A673 (cell line): ENCODE measurements around the gene PLA2G2A. TPM values are rescaled to one million over a fixed set of nuclear protein-coding genes. Genes with fewer than 3 reads are reported as not detected.

Experiments used
- total RNA-seq: library from RNA; stranded (reverse); gene quantifications from 2 replicates; pipeline ENCODE4 v1.2.3, GENCODE V29; 2021

The PLA2G2A gene
- total RNA-seq, 1 experiment from 2014 or later: not detected

Other genes starting within 250 kb of the PLA2G2A start
- 4.3 and 6.3 TPM in 2 replicates for gene TMCO4, start 179.7 kb downstream of the PLA2G2A start, total RNA-seq
- not detected in 2 replicates for gene RNF186, start 164.3 kb downstream of the PLA2G2A start, total RNA-seq
- 32.8 and 33.9 TPM in 2 replicates for gene OTUD3, start 97.2 kb downstream of the PLA2G2A start, total RNA-seq
- not detected in 2 replicates for gene PLA2G2E, start 56.0 kb downstream of the PLA2G2A start, total RNA-seq
- not detected in 2 replicates for gene PLA2G5, start 90.6 kb upstream of the PLA2G2A start, total RNA-seq
- gene PLA2G2D, start 139.9 kb upstream of the PLA2G2A start, total RNA-seq: not detected in 2 replicates
- gene PLA2G2F, start 159.7 kb upstream of the PLA2G2A start, total RNA-seq: not detected in 2 replicates
- not detected in 2 replicates for gene UBXN10, start 206.5 kb upstream of the PLA2G2A start, total RNA-seq
- not detected in 2 replicates for gene PLA2G2C, start 206.9 kb upstream of the PLA2G2A start, total RNA-seq